ELR (cell line): ENCODE results near the gene PHF12.
"Not testable (repeated sequence)": the region's sequence is repeated elsewhere in the genome, so short reads cannot be mapped to it uniquely, and the experiment has no call there.

Source experiments
- DNase-seq: peaks from one replicate; pipeline ENCODE4 v3.0.0-alpha.2; 2015; ENCODE audit warnings: low read depth

PHF12 gene

DNA sequence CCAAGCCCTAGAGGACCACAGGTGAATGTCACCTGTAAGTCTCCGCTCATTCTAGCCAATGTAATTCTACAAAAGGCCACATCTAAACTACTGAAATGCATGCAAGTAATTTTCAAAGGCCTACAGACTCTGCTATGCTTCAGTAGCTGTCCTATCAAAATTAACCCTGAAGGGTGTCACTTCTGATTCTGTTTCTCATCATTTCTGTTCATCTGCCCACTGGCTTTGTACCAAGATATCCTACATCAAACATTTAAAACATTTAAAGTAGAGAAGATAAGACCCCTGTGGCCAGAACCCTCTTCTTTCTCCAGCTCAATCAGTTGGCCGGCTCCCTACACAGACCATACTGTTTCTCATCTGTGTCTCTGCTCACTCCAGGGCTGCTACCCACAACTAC lies 21.5 kb downstream of the PHF12 start:
- no peak for DNase-seq

GRCh38 chr17:28928061-28928460 lies 23.3 kb downstream of the PHF12 start:
- peak; percentile 76 for DNase-seq

- no peak for DNase-seq
Measured at GRCh38 chr17:28926786-28927185, 24.5 kb downstream of the PHF12 start.

DNA sequence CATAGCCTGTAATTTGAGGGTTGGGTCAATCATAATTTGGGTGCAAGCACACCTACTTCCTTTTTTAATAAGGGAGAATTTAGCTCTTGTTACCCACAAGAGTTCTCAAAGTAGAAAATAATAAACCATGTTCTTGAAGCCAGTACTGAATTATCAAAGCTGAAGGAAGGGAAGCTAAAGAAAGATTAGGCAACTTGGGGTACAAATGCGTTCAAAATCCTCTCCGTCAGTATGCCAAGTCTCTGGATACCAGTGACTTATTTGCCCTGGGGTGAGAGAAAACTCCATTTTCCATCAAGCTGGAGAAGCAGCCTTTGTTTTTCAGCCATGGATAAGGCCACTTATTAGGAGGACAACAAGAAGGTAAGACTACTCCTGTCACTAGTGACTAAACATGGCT lies 25.0 kb downstream of the PHF12 start:
- no peak for DNase-seq

- peak; percentile 91 for DNase-seq
Measured at GRCh38 chr17:28925912-28926365, 25.4 kb downstream of the PHF12 start.

DNA sequence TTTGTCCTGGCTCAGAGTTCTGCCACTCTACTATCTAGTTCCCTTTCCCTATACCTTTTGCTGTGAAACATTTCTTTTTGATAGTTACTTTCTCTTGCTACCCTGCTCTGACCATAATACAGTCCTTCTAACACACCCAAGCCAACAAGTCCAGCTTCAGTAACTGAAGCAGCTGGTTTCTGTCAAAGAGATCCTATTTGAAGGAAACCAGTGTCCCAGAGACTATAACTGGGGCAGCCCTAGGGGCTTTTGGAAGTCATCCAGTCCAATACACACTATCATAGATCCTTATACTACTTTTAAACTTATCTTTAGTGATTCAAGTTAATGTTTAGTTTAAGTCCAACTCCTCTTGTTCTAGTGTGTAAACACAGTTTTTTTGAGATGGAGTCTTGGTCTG lies 31.1 kb downstream of the PHF12 start:
- no peak for DNase-seq

GRCh38 chr17:28918295-28918694 lies 33.0 kb downstream of the PHF12 start:
- no peak for DNase-seq

DNA sequence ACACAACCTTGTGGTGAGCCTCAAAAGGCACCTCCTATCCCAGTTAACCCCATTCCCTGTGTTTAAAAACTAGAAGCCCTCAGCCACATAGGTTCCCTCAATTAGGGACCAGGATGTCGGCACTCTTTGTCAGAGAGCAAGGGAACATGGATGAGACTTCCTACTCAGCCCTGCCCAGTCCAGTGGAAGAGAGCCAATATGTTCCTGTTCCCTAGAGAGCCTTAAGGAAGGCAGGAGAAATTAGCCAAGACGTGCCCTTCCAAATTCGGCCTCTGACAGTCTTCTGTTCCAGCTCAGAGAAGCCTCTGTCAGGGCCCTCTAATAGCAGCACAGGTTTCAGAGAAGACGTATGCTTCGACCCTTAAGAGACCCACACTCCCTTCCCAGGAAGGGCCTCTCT lies 33.9 kb downstream of the PHF12 start:
- DNase-seq: no peak

GRCh38 chr17:28917029-28917428 lies 34.3 kb downstream of the PHF12 start:
- DNase-seq: no peak

GRCh38 chr17:28916302-28916934 lies 34.9 kb downstream of the PHF12 start:
- peak; percentile 59 for DNase-seq

GRCh38 chr17:28912938-28913333 lies 38.4 kb downstream of the PHF12 start:
- no peak for DNase-seq

DNA sequence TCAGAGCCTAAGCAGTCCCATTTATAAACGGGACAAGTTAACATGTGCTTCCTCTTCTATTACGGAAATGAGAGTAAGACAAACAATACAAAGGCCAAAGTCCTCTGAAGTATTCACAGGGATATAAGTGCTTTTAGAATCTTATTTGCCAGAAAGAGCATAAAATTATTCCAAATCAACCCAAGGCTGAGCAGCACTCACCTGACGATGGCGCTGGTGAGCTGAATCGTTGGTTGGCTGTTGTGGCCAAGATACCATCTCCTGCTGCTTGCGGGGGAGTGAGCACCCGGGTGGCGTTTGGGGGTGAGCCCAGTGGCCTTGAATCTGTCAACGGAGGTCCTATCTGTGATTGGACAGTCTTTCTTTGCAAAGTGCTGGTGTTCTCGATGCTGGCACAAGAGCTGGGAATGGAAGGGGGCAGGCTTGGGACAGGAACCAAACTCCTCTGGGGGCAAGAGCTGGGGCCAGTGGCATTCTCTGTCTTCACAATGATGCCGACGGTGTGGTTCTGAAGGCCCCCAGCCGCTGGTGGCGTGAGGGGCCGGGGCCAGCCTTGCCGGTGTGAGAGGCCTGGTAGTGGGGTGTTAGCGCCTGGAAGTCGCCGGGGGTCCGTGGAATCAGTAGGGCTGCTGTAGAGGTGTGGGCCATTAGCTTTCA lies 38.9 kb downstream of the PHF12 start:
- DNase-seq: no peak

- no peak for DNase-seq
Measured at GRCh38 chr17:28911411-28912045, 39.8 kb downstream of the PHF12 start.

DNA sequence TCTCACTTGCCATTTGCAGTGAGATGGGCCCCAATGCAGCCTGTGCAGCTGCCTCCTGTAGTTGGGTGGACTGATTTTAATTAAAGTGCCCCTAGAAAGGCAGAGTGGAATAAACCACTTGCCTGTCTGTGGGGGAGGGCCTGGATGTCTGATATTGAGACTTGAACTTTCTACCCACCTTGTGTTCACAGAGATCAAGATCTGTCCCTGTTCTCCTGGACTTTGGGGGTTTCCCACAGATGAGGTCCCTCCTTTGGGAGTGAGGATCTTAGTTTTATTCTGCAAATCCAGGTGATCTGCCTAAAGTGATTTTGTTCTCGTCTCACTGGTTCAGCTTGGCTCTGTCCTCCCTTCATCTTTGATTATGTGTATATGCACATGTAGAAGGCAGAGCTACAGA lies 40.8 kb downstream of the PHF12 start:
- no peak for DNase-seq

- DNase-seq: peak; percentile 79
Measured at GRCh38 chr17:28908640-28909167, 42.6 kb downstream of the PHF12 start.

GRCh38 chr17:28907709-28908475 lies 43.4 kb downstream of the PHF12 start:
- DNase-seq: no peak

- DNase-seq: no peak
Measured at GRCh38 chr17:28906706-28907438, 44.4 kb downstream of the PHF12 start.

- no peak for DNase-seq
Measured at GRCh38 chr17:28906276-28906675, 45.0 kb downstream of the PHF12 start.

- no peak for DNase-seq
Measured at GRCh38 chr17:28904800-28905199, 46.5 kb downstream of the PHF12 start.

GRCh38 chr17:28903546-28903841 lies 47.8 kb downstream of the PHF12 start:
- DNase-seq: not testable (repeated sequence)

DNA sequence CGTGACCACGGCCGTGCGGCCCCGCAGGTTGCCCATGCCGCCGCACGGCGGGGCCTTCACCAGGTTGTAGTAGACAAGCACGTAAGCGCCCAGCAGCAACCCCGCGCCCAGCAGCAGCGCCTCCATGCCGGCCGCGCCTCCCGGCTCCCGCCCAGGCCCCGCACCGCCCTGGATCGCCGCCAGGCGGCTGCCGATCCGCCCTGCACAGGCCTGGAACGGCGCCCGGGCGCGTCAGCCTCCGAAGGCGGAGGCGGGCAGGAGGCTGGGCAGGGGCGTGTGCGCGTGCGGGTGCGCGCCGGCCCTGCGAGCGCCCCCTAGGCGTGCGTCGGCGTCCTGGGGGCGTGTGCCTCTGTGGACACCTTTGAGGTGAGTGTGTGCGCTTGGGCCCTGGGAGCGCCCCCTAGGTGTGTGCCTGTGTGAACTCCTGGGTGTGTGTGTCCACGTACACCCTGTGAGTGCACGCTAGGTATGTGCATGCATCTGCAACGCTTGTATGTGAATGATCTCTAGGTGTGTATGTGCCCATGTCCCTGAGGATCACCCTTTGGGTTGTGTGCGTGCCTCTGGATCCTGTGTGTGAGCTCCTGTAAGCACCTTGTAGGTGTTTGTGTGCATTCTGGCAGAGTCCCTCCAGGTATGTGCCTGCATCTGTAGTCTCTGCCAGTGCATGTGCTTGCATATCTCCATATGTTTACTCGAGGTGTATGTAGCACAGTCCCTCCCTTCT lies 48.3 kb downstream of the PHF12 start, which contains the start of gene DHRS13:
DHRS13 (minus strand) TSS at position 261 of the 727 bp plus-strand sequence; CDS start at position 126, 135 bp downstream.
- peak; percentile 93 for DNase-seq
